Stomach (tissue), 4 donors: ENCODE data around the gene MGAT4D.

Experiments used
- CTCF ChIP-seq, 7 experiments: fragments of 450-650 bp in 4 of 7; fragments of 200-600 bp in 3 of 7; sonication (generic) in 3 of 7; IDR thresholded peaks; one replicate each; pipeline ENCODE4 v1.5.1; 2016 to 2019; ENCODE audit warnings: antibody characterized with exemption in 7 of 7, control low read depth in 2 of 7, mild to moderate bottlenecking in 1 of 7
- EP300 ChIP-seq: sonication (generic); formaldehyde crosslinking; IDR thresholded peaks from one replicate; pipeline ENCODE4 v1.6.1; 2017; ENCODE audit warnings: antibody characterized with exemption
- POLR2A ChIP-seq, 4 donors: fragments of 450-650 bp; IDR thresholded peaks; one replicate each; pipeline ENCODE4 v1.6.1; 2016; ENCODE audit warnings: antibody characterized with exemption in 4 of 4, control low read depth in 2 of 4, mild to moderate bottlenecking in 1 of 4, moderate library complexity in 1 of 4
- POLR2AphosphoS5 ChIP-seq, 3 donors: sonication (generic); formaldehyde crosslinking; IDR thresholded peaks; one replicate each; pipeline ENCODE4 v1.6.1; 2016; ENCODE audit warnings: antibody characterized with exemption in 3 of 3

GRCh38 chr4:140408974-140409373, 89.1 kb downstream of the MGAT4D start:
- TF ChIP-seq CTCF (IDR thresholded peaks at IDR 0.05) (no peak), EP300 (no peak), POLR2AphosphoS5 (IDR thresholded peaks at IDR 0.05) (no peak), POLR2A (IDR thresholded peaks at IDR 0.05) (no peak)
